HL-60 (cell line): ENCODE data around the gene HNRNPUL1.

ENCODE experiments used
- DNase-seq, 2 experiments: peaks; one replicate each; pipeline ENCODE4 v3.0.0-alpha.2; 2010 to 2020; ENCODE audit warnings: low read depth in 1 of 2, low spot score in 1 of 2
- H3K27ac ChIP-seq: fragments of 250-450 bp; sonication (Bioruptor Pico); replicated peaks from 2 replicates; pipeline ENCODE4 v1.5.1; 2020; ENCODE audit warnings: mild to moderate bottlenecking, moderate library complexity
- H3K27me3 ChIP-seq: fragments of 250-450 bp; sonication (Bioruptor Pico); 2 replicates; pipeline ENCODE4 v1.5.1; 2021; ENCODE audit warnings: mild to moderate bottlenecking, moderate library complexity; ENCODE audit not compliant: insufficient read depth, poor library complexity, severe bottlenecking
- H3K4me3 ChIP-seq: replicated peaks from 2 replicates; pipeline ENCODE4 v1.5.1; 2011; ENCODE audit warnings: mild to moderate bottlenecking, control low read depth, low read length; ENCODE audit not compliant: insufficient read depth
- CTCF ChIP-seq: IDR thresholded peaks from one replicate; pipeline ENCODE4 v1.5.1; 2011; ENCODE audit warnings: low read length, control low read depth, inconsistent platforms; ENCODE audit not compliant: insufficient read depth
- GABPA ChIP-seq: IDR thresholded peaks from 2 replicates; pipeline ENCODE4 v1.6.1; 2012; ENCODE audit warnings: low read depth
- POLR2AphosphoS5 ChIP-seq: IDR thresholded peaks from 2 replicates; pipeline ENCODE4 v1.6.1; 2012; ENCODE audit warnings: low read depth
- REST ChIP-seq: IDR thresholded peaks from 2 replicates; pipeline ENCODE4 v1.6.1; 2012; ENCODE audit warnings: low read depth; ENCODE audit not compliant: insufficient replicate concordance
- SPI1 ChIP-seq: IDR thresholded peaks from 2 replicates; pipeline ENCODE4 v1.6.1; 2012; ENCODE audit warnings: low read depth, mild to moderate bottlenecking, borderline replicate concordance

HNRNPUL1 gene

GRCh38 chr19:41295499-41295898 is 31.3 kb downstream of the HNRNPUL1 start:
- Histone ChIP-seq H3K4me3 (no peak overlapping the region), H3K27ac (no peak overlapping the region), H3K27me3 (no peaks in the 10 kb centered on the region)
- DNase-seq = no peak
- no peak for TF ChIP-seq GABPA
- TF ChIP-seq REST = no peak
- TF ChIP-seq POLR2AphosphoS5 = no peak
- TF ChIP-seq SPI1 = no peak
- no peak for TF ChIP-seq CTCF

- Histone ChIP-seq H3K27ac (no peak overlapping the region), H3K27me3 (no peaks in the 10 kb centered on the region), H3K4me3 (no peak overlapping the region)
- no peak for DNase-seq
- no peak for TF ChIP-seq CTCF
- TF ChIP-seq POLR2AphosphoS5 = no peak
- TF ChIP-seq SPI1 = no peak
- no peak for TF ChIP-seq REST
- TF ChIP-seq GABPA = no peak
Observed at GRCh38 chr19:41296433-41296871, 32.3 kb downstream of the HNRNPUL1 start.

- no peak overlapping the region for H3K4me3 ChIP-seq
- no peak for DNase-seq
Observed at GRCh38 chr19:41297628-41298347, 33.6 kb downstream of the HNRNPUL1 start.

More at GRCh38 chr19:41297628-41298347, 33.6 kb downstream of the HNRNPUL1 start:
- Histone ChIP-seq H3K27me3 (no peaks in the 10 kb centered on the region), H3K27ac (peak overlapping the region; percentile 38)
- TF ChIP-seq REST (no peak), CTCF (no peak), GABPA (no peak), POLR2AphosphoS5 (no peak), SPI1 (no peak)
